Fibroblast of mammary gland (primary cell): ENCODE measurements around the gene FANK1.

Experiments used
- DNase-seq: peaks from one replicate; pipeline ENCODE4 v3.0.0-alpha.2; 2010; ENCODE audit warnings: low read depth
- H3K4me3 ChIP-seq: 2 replicates; pipeline ENCODE4 v1.5.1; 2011; ENCODE audit warnings: low read depth, mild to moderate bottlenecking, low read length, moderate library complexity; ENCODE audit not compliant: control insufficient read depth
- CTCF ChIP-seq: conservative IDR thresholded peaks from 2 replicates; pipeline ENCODE4 v1.5.1; 2011; ENCODE audit warnings: low read depth, low read length, inconsistent platforms; ENCODE audit not compliant: control insufficient read depth, insufficient read depth

Gene FANK1

GRCh38 chr10:125896088-125896934 is at the start of gene FANK1:
Gene FANK1, plus strand, starts transcription at chr10:125896564. Its CDS starts 79 bp downstream, at chr10:125896643.
- H3K4me3 ChIP-seq = peak within 1 kb of the TSS; percentile 72
- DNase-seq = peak; percentile 82

- TF ChIP-seq CTCF = no peak
- DNase-seq = no peak
Measured at GRCh38 chr10:125846894-125847293, 49.5 kb upstream of the FANK1 start.

GRCh38 chr10:125848371-125848770 is 48.0 kb upstream of the FANK1 start:
- no peak for DNase-seq
- H3K4me3 ChIP-seq = no peak overlapping the region
- TF ChIP-seq CTCF = no peak

More at GRCh38 chr10:125846894-125847293, 49.5 kb upstream of the FANK1 start:
- no peak overlapping the region for H3K4me3 ChIP-seq

- no peak overlapping the region for H3K4me3 ChIP-seq
- DNase-seq = no peak
- no peak for TF ChIP-seq CTCF
Measured at GRCh38 chr10:125848857-125849256, 47.5 kb upstream of the FANK1 start.

- no peak for DNase-seq
- H3K4me3 ChIP-seq = no peak overlapping the region
- TF ChIP-seq CTCF = no peak
Measured at GRCh38 chr10:125849448-125849847, 46.9 kb upstream of the FANK1 start.

GRCh38 chr10:125850766-125851731 is 45.3 kb upstream of the FANK1 start:
- no peak for TF ChIP-seq CTCF
- peak; percentile 42 for DNase-seq
- no peak overlapping the region for H3K4me3 ChIP-seq

GRCh38 chr10:125852487-125852886 is 43.9 kb upstream of the FANK1 start:
- no peak overlapping the region for H3K4me3 ChIP-seq
- DNase-seq = no peak
- no peak for TF ChIP-seq CTCF
